ENCODE data around the gene ATP5F1A.
"Not testable (repeated sequence)": the region's sequence is repeated elsewhere in the genome, so short reads cannot be mapped to it uniquely, and the experiment has no call there.

DNA sequence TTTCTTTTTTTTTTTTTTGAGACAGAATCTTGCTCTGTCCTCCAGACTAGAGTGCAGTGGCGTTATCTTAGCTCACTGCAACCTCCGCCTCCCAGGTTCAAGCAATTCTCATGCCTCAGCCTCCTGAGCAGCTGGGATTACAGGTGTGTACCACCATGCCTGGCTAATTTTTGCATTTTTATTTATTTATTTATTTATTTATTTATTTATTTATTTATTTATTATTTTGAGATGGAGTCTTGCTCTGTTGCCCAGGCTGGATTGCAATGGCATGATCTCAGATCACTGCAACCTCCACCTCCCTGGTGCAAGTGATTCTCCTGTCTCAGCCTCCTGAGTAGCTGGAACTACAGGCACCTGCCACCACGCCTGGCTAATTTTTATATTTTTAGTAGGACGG, 28.5 kb upstream of the ATP5F1A start:
- TF ChIP-seq, protein P1, sequence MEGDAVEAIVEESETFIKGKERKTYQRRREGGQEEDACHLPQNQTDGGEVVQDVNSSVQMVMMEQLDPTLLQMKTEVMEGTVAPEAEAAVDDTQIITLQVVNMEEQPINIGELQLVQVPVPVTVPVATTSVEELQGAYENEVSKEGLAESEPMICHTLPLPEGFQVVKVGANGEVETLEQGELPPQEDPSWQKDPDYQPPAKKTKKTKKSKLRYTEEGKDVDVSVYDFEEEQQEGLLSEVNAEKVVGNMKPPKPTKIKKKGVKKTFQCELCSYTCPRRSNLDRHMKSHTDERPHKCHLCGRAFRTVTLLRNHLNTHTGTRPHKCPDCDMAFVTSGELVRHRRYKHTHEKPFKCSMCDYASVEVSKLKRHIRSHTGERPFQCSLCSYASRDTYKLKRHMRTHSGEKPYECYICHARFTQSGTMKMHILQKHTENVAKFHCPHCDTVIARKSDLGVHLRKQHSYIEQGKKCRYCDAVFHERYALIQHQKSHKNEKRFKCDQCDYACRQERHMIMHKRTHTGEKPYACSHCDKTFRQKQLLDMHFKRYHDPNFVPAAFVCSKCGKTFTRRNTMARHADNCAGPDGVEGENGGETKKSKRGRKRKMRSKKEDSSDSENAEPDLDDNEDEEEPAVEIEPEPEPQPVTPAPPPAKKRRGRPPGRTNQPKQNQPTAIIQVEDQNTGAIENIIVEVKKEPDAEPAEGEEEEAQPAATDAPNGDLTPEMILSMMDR (IDR thresholded peaks at IDR 0.05; ENCODE audit: poor library complexity): not testable (repeated sequence)
- TF ChIP-seq EZH2 (IDR thresholded peaks at IDR 0.05; ENCODE audit: borderline replicate concordance); EZH2phosphoT487 (IDR thresholded peaks at IDR 0.05; ENCODE audit: low read depth, severe bottlenecking, unreplicated experiment): not testable (repeated sequence)
